ENCODE measurements around the gene PCBD2.
"Not testable (repeated sequence)": the region's sequence is repeated elsewhere in the genome, so short reads cannot be mapped to it uniquely, and the experiment has no call there.

Gene PCBD2

GRCh38 chr5:134967607-134968006, 62.7 kb downstream of the PCBD2 start, which contains the start of gene CATSPER3:
Gene CATSPER3 (plus strand): TSS chr5:134967907. CDS start chr5:134967992, 85 bp downstream.
- H3K27ac Mint-ChIP-seq: no peak within 1 kb of the TSS
- H3K9me3 Mint-ChIP-seq: no peaks in the 10 kb centered on the region
- H3K36me3 Mint-ChIP-seq: peaks cover 6% of the 10 kb centered on the region
- DNase-seq (ENCODE audit: low spot score in 2 of 2): no peak
- no peak for ATAC-seq
- H3K4me3 Mint-ChIP-seq: no peak within 1 kb of the TSS
- H3K4me1 Mint-ChIP-seq: peaks cover 6% of the 10 kb centered on the region

GRCh38 chr5:134968055-134968454, 63.1 kb downstream of the PCBD2 start:
- H3K27ac Mint-ChIP-seq: no peak overlapping the region
- no peak overlapping the region for H3K4me3 Mint-ChIP-seq
- DNase-seq (ENCODE audit: low spot score in 2 of 2) (no peak), ATAC-seq (no peak)
- peaks cover 6% of the 10 kb centered on the region for H3K36me3 Mint-ChIP-seq
- no peaks in the 10 kb centered on the region for H3K9me3 Mint-ChIP-seq
- peaks cover 6% of the 10 kb centered on the region for H3K4me1 Mint-ChIP-seq

- DNase-seq (ENCODE audit: low spot score in 2 of 2) (no peak), ATAC-seq (no peak)
- Mint-ChIP-seq H3K27ac (no peak overlapping the region), H3K36me3 (peaks cover 6% of the 10 kb centered on the region), H3K9me3 (no peaks in the 10 kb centered on the region), H3K4me3 (no peak overlapping the region), H3K4me1 (peaks cover 6% of the 10 kb centered on the region)
Measured at GRCh38 chr5:134969166-134969565, 64.2 kb downstream of the PCBD2 start.

- Mint-ChIP-seq H3K9me3 (peaks cover 14% of the 10 kb centered on the region), H3K36me3 (peaks cover 6% of the 10 kb centered on the region), H3K27ac (no peak overlapping the region), H3K4me1 (no peaks in the 10 kb centered on the region), H3K4me3 (no peak overlapping the region)
- ATAC-seq (no peak), DNase-seq (ENCODE audit: low spot score in 2 of 2) (no peak)
Measured at GRCh38 chr5:134975078-134975715, 70.3 kb downstream of the PCBD2 start.

- Mint-ChIP-seq H3K9me3 (peaks cover 17% of the 10 kb centered on the region), H3K4me1 (no peaks in the 10 kb centered on the region), H3K4me3 (no peak overlapping the region), H3K27ac (no peak overlapping the region), H3K36me3 (peaks cover 6% of the 10 kb centered on the region)
- DNase-seq (ENCODE audit: low spot score in 2 of 2): no peak
- ATAC-seq: no peak
Measured at GRCh38 chr5:134975843-134976242, 70.9 kb downstream of the PCBD2 start.

GRCh38 chr5:134976841-134977240, 71.9 kb downstream of the PCBD2 start:
- Mint-ChIP-seq H3K9me3 (peaks cover 24% of the 10 kb centered on the region), H3K27ac (no peak overlapping the region), H3K4me3 (no peak overlapping the region), H3K4me1 (no peaks in the 10 kb centered on the region), H3K36me3 (peaks cover under 1% of the 10 kb centered on the region)
- no peak for DNase-seq (ENCODE audit: low spot score in 2 of 2)
- no peak for ATAC-seq

- no peak for DNase-seq (ENCODE audit: low spot score in 2 of 2)
- Mint-ChIP-seq H3K27ac (no peak overlapping the region), H3K4me1 (no peaks in the 10 kb centered on the region), H3K9me3 (peaks cover 35% of the 10 kb centered on the region), H3K4me3 (no peak overlapping the region), H3K36me3 (no peaks in the 10 kb centered on the region)
- ATAC-seq: no peak
Measured at GRCh38 chr5:134979416-134979815, 74.5 kb downstream of the PCBD2 start.

- Mint-ChIP-seq H3K9me3 (peaks cover 32% of the 10 kb centered on the region), H3K4me1 (no peaks in the 10 kb centered on the region), H3K27ac (no peak overlapping the region), H3K36me3 (no peaks in the 10 kb centered on the region), H3K4me3 (no peak overlapping the region)
- ATAC-seq (no peak), DNase-seq (ENCODE audit: low spot score in 2 of 2) (no peak)
Measured at GRCh38 chr5:134982230-134982629, 77.3 kb downstream of the PCBD2 start.

- no peak overlapping the region for H3K27ac Mint-ChIP-seq
Measured at GRCh38 chr5:134989266-134989830, 84.4 kb downstream of the PCBD2 start.

GRCh38 chr5:134990183-134990582, 85.3 kb downstream of the PCBD2 start:
- not testable (repeated sequence) for H3K4me3 Mint-ChIP-seq; DNase-seq (ENCODE audit: low spot score in 2 of 2); H3K36me3 Mint-ChIP-seq; H3K27ac Mint-ChIP-seq; ATAC-seq; H3K9me3 Mint-ChIP-seq; H3K4me1 Mint-ChIP-seq

More at GRCh38 chr5:134989266-134989830, 84.4 kb downstream of the PCBD2 start:
- DNase-seq (ENCODE audit: low spot score in 2 of 2) (no peak), ATAC-seq (no peak)
- Mint-ChIP-seq H3K36me3 (no peaks in the 10 kb centered on the region), H3K4me3 (no peak overlapping the region), H3K4me1 (no peaks in the 10 kb centered on the region), H3K9me3 (no peaks in the 10 kb centered on the region)

GRCh38 chr5:134992148-134992547, 87.2 kb downstream of the PCBD2 start:
- H3K9me3 Mint-ChIP-seq: no peaks in the 10 kb centered on the region
- DNase-seq (ENCODE audit: low spot score in 2 of 2): no peak
- H3K27ac Mint-ChIP-seq: no peak overlapping the region
- no peaks in the 10 kb centered on the region for H3K4me1 Mint-ChIP-seq
- H3K4me3 Mint-ChIP-seq: no peak overlapping the region
- no peaks in the 10 kb centered on the region for H3K36me3 Mint-ChIP-seq
- no peak for ATAC-seq

GRCh38 chr5:134993161-134993560, 88.2 kb downstream of the PCBD2 start:
- Mint-ChIP-seq H3K9me3 (no peaks in the 10 kb centered on the region), H3K27ac (no peak overlapping the region), H3K36me3 (no peaks in the 10 kb centered on the region)

GRCh38 chr5:134994560-134995156, 89.7 kb downstream of the PCBD2 start:
- ATAC-seq: no peak
- DNase-seq (ENCODE audit: low spot score in 2 of 2): no peak
- Mint-ChIP-seq H3K36me3 (no peaks in the 10 kb centered on the region), H3K4me1 (no peaks in the 10 kb centered on the region), H3K27ac (no peak overlapping the region), H3K9me3 (no peaks in the 10 kb centered on the region), H3K4me3 (no peak overlapping the region)

More at GRCh38 chr5:134993161-134993560, 88.2 kb downstream of the PCBD2 start:
- Mint-ChIP-seq H3K4me1 (no peaks in the 10 kb centered on the region), H3K4me3 (no peak overlapping the region)
- ATAC-seq (no peak), DNase-seq (ENCODE audit: low spot score in 2 of 2) (no peak)

- no peak for ATAC-seq
Measured at GRCh38 chr5:134995850-134996402, 91.0 kb downstream of the PCBD2 start.

GRCh38 chr5:134997015-134997414, 92.1 kb downstream of the PCBD2 start:
- Mint-ChIP-seq H3K36me3 (no peaks in the 10 kb centered on the region), H3K4me3 (no peak overlapping the region), H3K27ac (no peak overlapping the region)

More at GRCh38 chr5:134995850-134996402, 91.0 kb downstream of the PCBD2 start:
- Mint-ChIP-seq H3K36me3 (no peaks in the 10 kb centered on the region), H3K27ac (no peak overlapping the region), H3K4me1 (no peaks in the 10 kb centered on the region), H3K4me3 (no peak overlapping the region), H3K9me3 (no peaks in the 10 kb centered on the region)
- DNase-seq (ENCODE audit: low spot score in 2 of 2): no peak

GRCh38 chr5:134998068-134998467, 93.1 kb downstream of the PCBD2 start:
- ATAC-seq, H3K9me3 Mint-ChIP-seq, H3K27ac Mint-ChIP-seq: not testable (repeated sequence)

More at GRCh38 chr5:134997015-134997414, 92.1 kb downstream of the PCBD2 start:
- DNase-seq (ENCODE audit: low spot score in 2 of 2) (no peak), ATAC-seq (no peak)
- no peaks in the 10 kb centered on the region for H3K9me3 Mint-ChIP-seq
- H3K4me1 Mint-ChIP-seq: no peaks in the 10 kb centered on the region

More at GRCh38 chr5:134998068-134998467, 93.1 kb downstream of the PCBD2 start:
- not testable (repeated sequence) for DNase-seq (ENCODE audit: low spot score in 2 of 2); H3K4me3 Mint-ChIP-seq; H3K36me3 Mint-ChIP-seq; H3K4me1 Mint-ChIP-seq
